Measurements from ENCODE around the gene IGFLR1. TPM values are rescaled to one million over a fixed set of nuclear protein-coding genes. Genes with fewer than 3 reads are reported as not detected.

The IGFLR1 gene
- polyA plus RNA-seq, 1 of the 3 experiments (the other 2 are of a cell fraction): 5.6 TPM

DNA sequence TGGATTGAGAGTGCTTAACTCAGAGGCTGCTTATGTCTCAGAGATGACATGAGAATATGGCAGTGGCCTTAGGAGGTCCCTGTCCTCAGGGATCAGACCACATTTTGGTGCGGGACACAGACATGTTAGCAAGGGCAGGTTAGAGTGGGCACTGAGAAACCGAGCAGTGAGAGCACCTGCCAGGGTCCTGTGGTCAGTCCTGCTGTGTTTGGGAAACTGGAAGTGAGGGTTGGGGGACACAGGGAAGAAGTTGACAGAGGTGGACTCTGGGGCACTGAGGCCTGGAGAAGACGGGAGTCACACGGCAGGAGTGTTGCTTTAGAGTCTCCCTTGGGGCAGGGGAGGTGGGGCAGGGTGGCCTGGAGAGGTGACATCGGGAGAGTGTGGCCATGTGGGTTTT is 7.4 kb downstream of the IGFLR1 start (continued):
- TF ChIP-seq, protein P1, sequence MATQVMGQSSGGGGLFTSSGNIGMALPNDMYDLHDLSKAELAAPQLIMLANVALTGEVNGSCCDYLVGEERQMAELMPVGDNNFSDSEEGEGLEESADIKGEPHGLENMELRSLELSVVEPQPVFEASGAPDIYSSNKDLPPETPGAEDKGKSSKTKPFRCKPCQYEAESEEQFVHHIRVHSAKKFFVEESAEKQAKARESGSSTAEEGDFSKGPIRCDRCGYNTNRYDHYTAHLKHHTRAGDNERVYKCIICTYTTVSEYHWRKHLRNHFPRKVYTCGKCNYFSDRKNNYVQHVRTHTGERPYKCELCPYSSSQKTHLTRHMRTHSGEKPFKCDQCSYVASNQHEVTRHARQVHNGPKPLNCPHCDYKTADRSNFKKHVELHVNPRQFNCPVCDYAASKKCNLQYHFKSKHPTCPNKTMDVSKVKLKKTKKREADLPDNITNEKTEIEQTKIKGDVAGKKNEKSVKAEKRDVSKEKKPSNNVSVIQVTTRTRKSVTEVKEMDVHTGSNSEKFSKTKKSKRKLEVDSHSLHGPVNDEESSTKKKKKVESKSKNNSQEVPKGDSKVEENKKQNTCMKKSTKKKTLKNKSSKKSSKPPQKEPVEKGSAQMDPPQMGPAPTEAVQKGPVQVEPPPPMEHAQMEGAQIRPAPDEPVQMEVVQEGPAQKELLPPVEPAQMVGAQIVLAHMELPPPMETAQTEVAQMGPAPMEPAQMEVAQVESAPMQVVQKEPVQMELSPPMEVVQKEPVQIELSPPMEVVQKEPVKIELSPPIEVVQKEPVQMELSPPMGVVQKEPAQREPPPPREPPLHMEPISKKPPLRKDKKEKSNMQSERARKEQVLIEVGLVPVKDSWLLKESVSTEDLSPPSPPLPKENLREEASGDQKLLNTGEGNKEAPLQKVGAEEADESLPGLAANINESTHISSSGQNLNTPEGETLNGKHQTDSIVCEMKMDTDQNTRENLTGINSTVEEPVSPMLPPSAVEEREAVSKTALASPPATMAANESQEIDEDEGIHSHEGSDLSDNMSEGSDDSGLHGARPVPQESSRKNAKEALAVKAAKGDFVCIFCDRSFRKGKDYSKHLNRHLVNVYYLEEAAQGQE (IDR thresholded peaks at IDR 0.05; ENCODE audit: low read depth, low read length): no peak

DNA sequence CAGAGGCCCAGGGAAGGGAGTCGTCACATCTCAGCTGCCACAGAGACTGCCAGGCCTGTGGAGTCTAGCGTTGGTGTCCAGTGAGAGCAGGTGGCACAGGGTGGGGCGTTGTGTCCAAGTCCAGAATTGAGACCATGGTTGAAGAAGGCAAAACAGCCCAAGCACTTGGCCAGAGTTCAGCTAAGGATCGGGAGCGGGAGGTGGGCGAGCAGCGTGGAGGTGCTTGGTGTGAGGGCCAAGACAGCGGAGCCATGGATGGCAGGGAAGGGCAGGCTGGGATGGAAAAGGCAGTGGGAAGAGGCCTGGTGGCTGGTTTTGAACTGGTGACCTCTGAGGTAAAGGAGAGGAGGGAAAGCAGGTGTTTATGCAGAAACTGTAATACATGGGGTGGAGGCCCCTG is 8.0 kb downstream of the IGFLR1 start:
- H3K9me3 ChIP-seq: no peaks in the 10 kb centered on the region
- 97% methylated on average over 8 of the region's 8 CpGs for WGBS (ENCODE audit: low lambda C conversion rate)
- no peak overlapping the region for H2AFZ ChIP-seq (ENCODE audit: low read depth)
- H3K27me3 ChIP-seq (ENCODE audit: insufficient read depth): no peaks in the 10 kb centered on the region
- no peak overlapping the region for H3K9ac ChIP-seq
- CTCF ChIA-PET: interaction anchor here (1.0 kb wide), 1 partner anchor 86 kb away, joined by 3 read pairs; no protein-coding TSS in a partner anchor
- H3K36me3 ChIP-seq (replicated peaks in 1 of 2; ENCODE audit: control insufficient read depth in 1 of 2, insufficient read depth in 2 of 2, low read length in 1 of 2): peaks cover 4 to 79% of the 10 kb centered on the region in 2 experiments
- H3K79me2 ChIP-seq (ENCODE audit: insufficient read depth): no peaks in the 10 kb centered on the region
- no peaks in the 10 kb centered on the region for H3K9me2 ChIP-seq
- H4K20me1 ChIP-seq (ENCODE audit: insufficient read depth): no peaks in the 10 kb centered on the region
- DNase-seq: no peak
- no peaks in the 10 kb centered on the region; a peak in 1 of 4 replicates for H3K4me1 ChIP-seq (ENCODE audit: control insufficient read depth in 1 of 2, insufficient read depth in 2 of 2, low read depth in 1 of 2, low read length in 1 of 2)
- no peak overlapping the region for H3K4me3 ChIP-seq (ENCODE audit: low read depth in 2 of 2, low read length in 1 of 2)
- TF ChIP-seq RCOR1 (IDR thresholded peaks at IDR 0.05; ENCODE audit: low read length) (no peak), SMC3 (IDR thresholded peaks at IDR 0.05; ENCODE audit: low read depth, low read length) (no peak), FOXJ3 (CRISPR knock-in tag; IDR thresholded peaks at IDR 0.05) (no peak)
- TF ChIP-seq, protein P2, sequence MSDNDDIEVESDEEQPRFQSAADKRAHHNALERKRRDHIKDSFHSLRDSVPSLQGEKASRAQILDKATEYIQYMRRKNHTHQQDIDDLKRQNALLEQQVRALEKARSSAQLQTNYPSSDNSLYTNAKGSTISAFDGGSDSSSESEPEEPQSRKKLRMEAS (IDR thresholded peaks at IDR 0.05; ENCODE audit: low read depth): no peak
- TF ChIP-seq, protein P3, sequence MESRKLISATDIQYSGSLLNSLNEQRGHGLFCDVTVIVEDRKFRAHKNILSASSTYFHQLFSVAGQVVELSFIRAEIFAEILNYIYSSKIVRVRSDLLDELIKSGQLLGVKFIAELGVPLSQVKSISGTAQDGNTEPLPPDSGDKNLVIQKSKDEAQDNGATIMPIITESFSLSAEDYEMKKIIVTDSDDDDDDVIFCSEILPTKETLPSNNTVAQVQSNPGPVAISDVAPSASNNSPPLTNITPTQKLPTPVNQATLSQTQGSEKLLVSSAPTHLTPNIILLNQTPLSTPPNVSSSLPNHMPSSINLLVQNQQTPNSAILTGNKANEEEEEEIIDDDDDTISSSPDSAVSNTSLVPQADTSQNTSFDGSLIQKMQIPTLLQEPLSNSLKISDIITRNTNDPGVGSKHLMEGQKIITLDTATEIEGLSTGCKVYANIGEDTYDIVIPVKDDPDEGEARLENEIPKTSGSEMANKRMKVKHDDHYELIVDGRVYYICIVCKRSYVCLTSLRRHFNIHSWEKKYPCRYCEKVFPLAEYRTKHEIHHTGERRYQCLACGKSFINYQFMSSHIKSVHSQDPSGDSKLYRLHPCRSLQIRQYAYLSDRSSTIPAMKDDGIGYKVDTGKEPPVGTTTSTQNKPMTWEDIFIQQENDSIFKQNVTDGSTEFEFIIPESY (IDR thresholded peaks at IDR 0.05; ENCODE audit: borderline replicate concordance, low read depth): no peak
- TF ChIP-seq, protein P4, sequence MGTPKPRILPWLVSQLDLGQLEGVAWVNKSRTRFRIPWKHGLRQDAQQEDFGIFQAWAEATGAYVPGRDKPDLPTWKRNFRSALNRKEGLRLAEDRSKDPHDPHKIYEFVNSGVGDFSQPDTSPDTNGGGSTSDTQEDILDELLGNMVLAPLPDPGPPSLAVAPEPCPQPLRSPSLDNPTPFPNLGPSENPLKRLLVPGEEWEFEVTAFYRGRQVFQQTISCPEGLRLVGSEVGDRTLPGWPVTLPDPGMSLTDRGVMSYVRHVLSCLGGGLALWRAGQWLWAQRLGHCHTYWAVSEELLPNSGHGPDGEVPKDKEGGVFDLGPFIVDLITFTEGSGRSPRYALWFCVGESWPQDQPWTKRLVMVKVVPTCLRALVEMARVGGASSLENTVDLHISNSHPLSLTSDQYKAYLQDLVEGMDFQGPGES (IDR thresholded peaks at IDR 0.05; ENCODE audit: low read depth, low read length): no peak
- no peaks in the 10 kb centered on the region for H3F3A ChIP-seq (replicated peaks; ENCODE audit: insufficient read depth)
- POLR2A ChIA-PET: no interaction called here
- no peak overlapping the region for H3K27ac ChIP-seq (ENCODE audit: low read depth in 2 of 2, low read length in 1 of 2)
- no peak overlapping the region for H3K4me2 ChIP-seq
